Measurements from ENCODE around the gene NOC4L.

Gene NOC4L

GRCh38 chr12:132185705-132186104, 41.4 kb downstream of the NOC4L start:
- no peak overlapping the region for H3K27ac ChIP-seq (ENCODE audit: low read depth, low read length)
- no peak overlapping the region for H3K9ac ChIP-seq (ENCODE audit: low read length)
- H2BK15ac ChIP-seq (replicated peaks; ENCODE audit: low read depth) = no peak overlapping the region
- H2BK5ac ChIP-seq (ENCODE audit: low read length) = no peak overlapping the region
- WGBS (ENCODE audit: extremely low coverage, insufficient coverage, low lambda C conversion rate) = no CpG with 5 or more reads among the region's 16 CpGs
- H3K56ac ChIP-seq (ENCODE audit: low read length) = no peak overlapping the region
- H3K27me3 ChIP-seq (ENCODE audit: insufficient read depth, low read length, poor library complexity) = no peaks in the 10 kb centered on the region
- no peak for DNase-seq
- H3K4ac ChIP-seq (ENCODE audit: low read depth, low read length) = no peak overlapping the region
- no peak overlapping the region for H2AK5ac ChIP-seq (ENCODE audit: low read length)
- H4K8ac ChIP-seq (ENCODE audit: low read depth, low read length) = no peak overlapping the region
- no peak overlapping the region for H4K5ac ChIP-seq (ENCODE audit: low read length)
- no peak overlapping the region for H3K18ac ChIP-seq (ENCODE audit: low read length)
- H2BK120ac ChIP-seq (ENCODE audit: low read depth, low read length) = no peak overlapping the region
- H3K4me3 ChIP-seq (ENCODE audit: low read length) = no peak overlapping the region
- H3K36me3 ChIP-seq (ENCODE audit: control insufficient read depth, insufficient read depth, low read length) = no peaks in the 10 kb centered on the region
- no peaks in the 10 kb centered on the region for H3K79me1 ChIP-seq (ENCODE audit: low read length)
- no peaks in the 10 kb centered on the region for H3K79me2 ChIP-seq (ENCODE audit: control insufficient read depth, insufficient read depth, low read length)
- H3K23ac ChIP-seq (ENCODE audit: low read length) = no peak overlapping the region
- no peak overlapping the region for H3K4me2 ChIP-seq (ENCODE audit: low read length)
- no peaks in the 10 kb centered on the region for H3K4me1 ChIP-seq (ENCODE audit: control insufficient read depth, low read depth, low read length)

- H3K4me3 ChIP-seq (ENCODE audit: low read length) = no peak overlapping the region
- no peak overlapping the region for H3K27ac ChIP-seq (ENCODE audit: low read depth, low read length)
- no peak overlapping the region for H3K18ac ChIP-seq (ENCODE audit: low read length)
- H3K36me3 ChIP-seq (ENCODE audit: control insufficient read depth, insufficient read depth, low read length) = no peaks in the 10 kb centered on the region
- no peak overlapping the region for H2AK5ac ChIP-seq (ENCODE audit: low read length)
- no peak overlapping the region for H2BK120ac ChIP-seq (ENCODE audit: low read depth, low read length)
- no peak overlapping the region for H4K8ac ChIP-seq (ENCODE audit: low read depth, low read length)
- no peak overlapping the region for H2BK5ac ChIP-seq (ENCODE audit: low read length)
- DNase-seq = no peak
- H4K5ac ChIP-seq (ENCODE audit: low read length) = no peak overlapping the region
- H3K27me3 ChIP-seq (ENCODE audit: insufficient read depth, low read length, poor library complexity) = no peaks in the 10 kb centered on the region
- no peak overlapping the region for H3K9ac ChIP-seq (ENCODE audit: low read length)
- H3K79me2 ChIP-seq (ENCODE audit: control insufficient read depth, insufficient read depth, low read length) = no peaks in the 10 kb centered on the region
- WGBS (ENCODE audit: extremely low coverage, insufficient coverage, low lambda C conversion rate) = no CpG with 5 or more reads among the region's 24 CpGs
- no peak overlapping the region for H2BK15ac ChIP-seq (replicated peaks; ENCODE audit: low read depth)
- no peaks in the 10 kb centered on the region for H3K4me1 ChIP-seq (ENCODE audit: control insufficient read depth, low read depth, low read length)
- no peaks in the 10 kb centered on the region for H3K79me1 ChIP-seq (ENCODE audit: low read length)
- no peak overlapping the region for H3K56ac ChIP-seq (ENCODE audit: low read length)
- H3K23ac ChIP-seq (ENCODE audit: low read length) = no peak overlapping the region
- H3K4ac ChIP-seq (ENCODE audit: low read depth, low read length) = no peak overlapping the region
- no peak overlapping the region for H3K4me2 ChIP-seq (ENCODE audit: low read length)
Observed at GRCh38 chr12:132186208-132186856, 42.1 kb downstream of the NOC4L start.

GRCh38 chr12:132186857-132187620, 42.8 kb downstream of the NOC4L start:
- no CpG with 5 or more reads among the region's 39 CpGs for WGBS (ENCODE audit: extremely low coverage, insufficient coverage, low lambda C conversion rate)
- Histone ChIP-seq H2AK5ac (ENCODE audit: low read length) (no peak overlapping the region), H3K9ac (ENCODE audit: low read length) (no peak overlapping the region)

GRCh38 chr12:132187646-132188450, 43.6 kb downstream of the NOC4L start:
- no peaks in the 10 kb centered on the region for H3K27me3 ChIP-seq (ENCODE audit: insufficient read depth, low read length, poor library complexity)

More at GRCh38 chr12:132186857-132187620, 42.8 kb downstream of the NOC4L start:
- Histone ChIP-seq H3K23ac (ENCODE audit: low read length) (no peak overlapping the region), H3K79me2 (ENCODE audit: control insufficient read depth, insufficient read depth, low read length) (no peaks in the 10 kb centered on the region), H3K27ac (ENCODE audit: low read depth, low read length) (no peak overlapping the region), H4K5ac (ENCODE audit: low read length) (no peak overlapping the region), H2BK120ac (ENCODE audit: low read depth, low read length) (no peak overlapping the region), H3K79me1 (ENCODE audit: low read length) (no peaks in the 10 kb centered on the region), H3K4me2 (ENCODE audit: low read length) (no peak overlapping the region), H3K18ac (ENCODE audit: low read length) (no peak overlapping the region), H2BK15ac (replicated peaks; ENCODE audit: low read depth) (no peak overlapping the region), H4K8ac (ENCODE audit: low read depth, low read length) (no peak overlapping the region), H3K27me3 (ENCODE audit: insufficient read depth, low read length, poor library complexity) (no peaks in the 10 kb centered on the region), H3K36me3 (ENCODE audit: control insufficient read depth, insufficient read depth, low read length) (no peaks in the 10 kb centered on the region), H3K4me3 (ENCODE audit: low read length) (no peak overlapping the region), H3K56ac (ENCODE audit: low read length) (no peak overlapping the region), H3K4ac (ENCODE audit: low read depth, low read length) (no peak overlapping the region), H3K4me1 (ENCODE audit: control insufficient read depth, low read depth, low read length) (no peaks in the 10 kb centered on the region), H2BK5ac (ENCODE audit: low read length) (no peak overlapping the region)
- DNase-seq = no peak

GRCh38 chr12:132188451-132188901, 44.2 kb downstream of the NOC4L start:
- Histone ChIP-seq H3K36me3 (ENCODE audit: control insufficient read depth, insufficient read depth, low read length) (no peaks in the 10 kb centered on the region), H3K56ac (ENCODE audit: low read length) (no peak overlapping the region), H3K18ac (ENCODE audit: low read length) (no peak overlapping the region), H2AK5ac (ENCODE audit: low read length) (no peak overlapping the region), H4K5ac (ENCODE audit: low read length) (no peak overlapping the region), H2BK120ac (ENCODE audit: low read depth, low read length) (no peak overlapping the region), H2BK15ac (replicated peaks; ENCODE audit: low read depth) (no peak overlapping the region), H3K79me1 (ENCODE audit: low read length) (no peaks in the 10 kb centered on the region), H3K4me3 (ENCODE audit: low read length) (no peak overlapping the region), H3K79me2 (ENCODE audit: control insufficient read depth, insufficient read depth, low read length) (no peaks in the 10 kb centered on the region), H3K4me1 (ENCODE audit: control insufficient read depth, low read depth, low read length) (no peaks in the 10 kb centered on the region), H4K8ac (ENCODE audit: low read depth, low read length) (no peak overlapping the region), H3K4me2 (ENCODE audit: low read length) (no peak overlapping the region), H3K27me3 (ENCODE audit: insufficient read depth, low read length, poor library complexity) (no peaks in the 10 kb centered on the region), H3K9ac (ENCODE audit: low read length) (no peak overlapping the region), H3K27ac (ENCODE audit: low read depth, low read length) (no peak overlapping the region), H3K23ac (ENCODE audit: low read length) (no peak overlapping the region), H2BK5ac (ENCODE audit: low read length) (no peak overlapping the region), H3K4ac (ENCODE audit: low read depth, low read length) (no peak overlapping the region)
- WGBS (ENCODE audit: extremely low coverage, insufficient coverage, low lambda C conversion rate) = no CpG with 5 or more reads among the region's 21 CpGs
- DNase-seq = peak; percentile 31

More at GRCh38 chr12:132187646-132188450, 43.6 kb downstream of the NOC4L start:
- Histone ChIP-seq H3K4ac (ENCODE audit: low read depth, low read length) (no peak overlapping the region), H3K4me3 (ENCODE audit: low read length) (no peak overlapping the region), H2AK5ac (ENCODE audit: low read length) (no peak overlapping the region), H3K23ac (ENCODE audit: low read length) (no peak overlapping the region), H4K5ac (ENCODE audit: low read length) (no peak overlapping the region), H3K18ac (ENCODE audit: low read length) (no peak overlapping the region), H2BK15ac (replicated peaks; ENCODE audit: low read depth) (no peak overlapping the region), H3K36me3 (ENCODE audit: control insufficient read depth, insufficient read depth, low read length) (no peaks in the 10 kb centered on the region), H4K8ac (ENCODE audit: low read depth, low read length) (no peak overlapping the region), H3K79me2 (ENCODE audit: control insufficient read depth, insufficient read depth, low read length) (no peaks in the 10 kb centered on the region), H3K56ac (ENCODE audit: low read length) (no peak overlapping the region), H3K27ac (ENCODE audit: low read depth, low read length) (no peak overlapping the region), H3K9ac (ENCODE audit: low read length) (no peak overlapping the region), H3K4me2 (ENCODE audit: low read length) (no peak overlapping the region), H3K4me1 (ENCODE audit: control insufficient read depth, low read depth, low read length) (no peaks in the 10 kb centered on the region), H2BK5ac (ENCODE audit: low read length) (no peak overlapping the region), H2BK120ac (ENCODE audit: low read depth, low read length) (no peak overlapping the region), H3K79me1 (ENCODE audit: low read length) (no peaks in the 10 kb centered on the region)
- no peak for DNase-seq
- no CpG with 5 or more reads among the region's 35 CpGs for WGBS (ENCODE audit: extremely low coverage, insufficient coverage, low lambda C conversion rate)
